ENCODE measurements around the gene LUC7L2.
"Not testable (repeated sequence)": the region's sequence is repeated elsewhere in the genome, so short reads cannot be mapped to it uniquely, and the experiment has no call there.

The LUC7L2 gene

DNA sequence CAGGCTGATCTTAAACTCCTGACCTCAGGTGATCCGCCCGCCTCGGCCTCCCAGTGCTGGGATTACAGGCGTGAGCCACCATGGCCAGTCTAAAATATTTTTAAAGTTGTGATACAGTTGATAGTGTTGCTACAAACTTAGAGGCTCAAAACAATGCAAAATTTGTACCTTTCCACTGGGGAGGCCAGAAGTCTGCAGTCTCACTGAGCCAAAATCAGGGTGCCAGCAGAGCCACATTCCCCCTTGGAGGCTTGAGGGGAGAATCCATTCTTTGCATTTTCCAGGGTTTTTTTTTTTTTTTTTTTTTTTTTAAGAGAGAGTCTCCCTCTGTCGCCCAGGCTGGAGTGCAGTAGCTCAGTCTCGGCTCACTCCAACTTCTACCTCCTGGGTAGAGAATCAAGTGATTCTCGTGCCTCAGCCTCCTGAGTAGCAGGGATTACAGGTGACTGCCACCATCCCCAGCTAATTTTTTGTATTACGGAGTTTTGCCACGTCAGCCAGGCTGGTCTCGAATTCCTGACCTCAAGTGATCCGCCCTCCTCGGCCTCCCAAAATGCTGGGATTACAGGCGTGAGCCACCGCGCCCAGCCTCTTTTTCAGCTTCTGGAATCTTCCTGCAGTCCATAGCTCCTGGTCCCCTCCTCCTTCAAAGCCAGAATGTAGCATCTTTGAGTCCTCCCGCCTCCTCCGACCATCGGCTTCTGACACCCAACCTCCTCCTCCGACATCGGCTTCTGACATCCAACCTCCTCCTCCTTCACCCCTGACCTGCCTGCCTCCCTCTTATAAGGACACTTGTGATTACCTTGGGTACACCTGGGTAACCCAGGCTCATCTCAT is 86.6 kb downstream of the LUC7L2 start:
- no peak for DNase-seq (ENCODE audit: low read depth in 2 of 2)

DNA sequence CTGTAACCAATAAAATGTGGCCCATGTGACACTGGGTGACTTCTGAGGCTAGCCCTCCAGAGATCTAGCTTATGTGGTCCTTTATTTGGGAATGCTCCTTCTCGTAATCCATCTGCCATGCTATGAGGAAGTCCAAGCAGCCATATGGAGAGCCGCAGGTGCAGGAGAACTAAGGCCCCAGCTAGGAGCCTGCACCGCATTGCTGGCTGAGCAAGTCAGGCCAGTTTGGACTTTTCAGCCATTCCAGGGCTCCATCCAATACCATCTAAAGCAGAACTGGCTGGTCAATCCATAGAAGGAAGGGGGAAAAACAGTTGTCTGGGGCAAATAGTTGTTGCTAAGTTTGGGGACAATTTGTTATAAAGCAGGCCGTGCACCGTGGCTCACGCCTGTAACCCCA is 91.2 kb downstream of the LUC7L2 start:
- DNase-seq (ENCODE audit: low read depth in 2 of 2), result no peak

DNA sequence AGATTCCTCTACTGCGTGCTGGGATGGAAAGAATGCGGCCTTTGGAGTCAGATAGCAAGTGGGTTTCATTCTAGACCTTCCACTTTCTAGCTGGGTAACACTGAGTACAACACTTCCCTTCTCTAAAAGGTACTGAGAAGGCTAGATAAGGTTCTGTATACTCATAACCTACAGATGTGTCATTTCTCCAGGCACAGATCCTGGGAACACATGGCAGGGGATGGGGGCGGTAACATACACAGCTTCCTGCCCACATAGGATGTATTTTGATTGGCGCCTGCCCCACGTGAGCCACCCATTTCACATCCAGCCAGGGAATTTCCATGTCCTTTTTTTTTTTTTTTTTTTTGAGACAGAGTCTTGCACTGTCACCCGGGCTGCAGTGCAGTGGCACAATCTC is 91.9 kb downstream of the LUC7L2 start:
- DNase-seq (ENCODE audit: low read depth in 2 of 2), result no peak

DNA sequence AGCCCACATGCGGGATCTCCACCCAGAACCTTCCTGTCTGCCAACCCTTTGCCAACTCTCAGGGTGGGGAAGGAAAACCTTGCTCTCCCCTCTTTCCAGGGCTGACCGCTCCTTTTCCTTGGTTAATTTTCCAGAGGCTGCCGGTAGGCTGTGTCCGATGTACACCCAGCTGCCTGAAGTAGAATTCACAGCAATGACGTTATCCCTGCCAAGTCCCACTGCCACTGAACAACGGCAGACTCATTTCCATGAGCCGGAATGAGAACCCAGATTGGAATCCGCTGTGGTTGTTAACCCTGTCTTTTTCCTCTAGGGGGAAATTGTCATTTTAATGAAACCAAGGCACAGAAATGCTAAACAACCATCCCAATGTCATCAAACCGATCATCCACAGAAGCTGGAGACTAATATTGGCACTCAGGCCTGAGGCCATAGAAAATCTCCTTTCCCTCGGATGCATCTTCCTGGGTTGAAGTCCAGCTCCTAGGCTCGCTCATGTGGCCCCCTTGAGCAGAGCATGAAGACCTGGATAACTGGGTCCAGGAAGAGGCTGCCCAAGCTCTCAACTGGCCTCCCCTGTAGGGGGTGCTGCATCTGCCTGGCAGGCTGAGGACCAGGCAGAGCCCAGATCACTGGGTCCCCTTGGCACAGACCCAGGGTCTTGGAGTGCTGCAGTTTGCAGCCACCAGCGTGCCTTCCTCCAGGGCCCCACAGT is 93.4 kb downstream of the LUC7L2 start:
- DNase-seq (ENCODE audit: low read depth in 2 of 2), result no peak

DNA sequence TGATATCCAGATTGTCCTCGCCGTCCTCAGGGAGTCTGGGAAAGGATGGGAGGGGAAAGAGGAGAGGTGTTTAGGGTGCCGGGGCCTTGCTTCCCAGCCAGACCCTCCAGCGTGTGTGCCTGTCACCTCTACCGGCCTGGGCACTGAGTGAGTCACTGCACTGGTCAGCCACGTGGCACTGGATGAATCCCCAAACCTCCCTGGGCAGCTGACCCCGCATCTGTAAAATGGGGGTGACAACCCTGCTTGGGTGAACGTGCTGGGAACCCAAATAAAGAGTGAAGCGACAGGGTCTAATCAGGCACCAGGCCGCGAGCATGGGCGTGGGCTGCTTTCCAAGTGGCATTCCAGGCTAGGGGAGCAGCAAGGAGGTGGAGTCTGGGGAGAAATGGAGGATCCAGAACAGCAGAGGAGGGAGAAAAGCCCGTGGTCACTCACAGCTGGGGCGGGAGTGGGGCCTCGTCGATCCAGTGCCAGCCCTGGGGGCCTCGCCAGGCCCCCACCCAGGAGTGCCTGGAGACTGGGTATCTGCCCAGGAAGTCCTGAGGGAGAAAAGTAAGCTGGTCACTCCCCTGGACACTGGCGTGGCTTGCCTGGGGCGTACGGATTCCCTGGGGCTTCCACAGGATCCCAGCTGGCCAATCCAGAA is 94.1 kb downstream of the LUC7L2 start:
- no peak for DNase-seq (ENCODE audit: low read depth in 2 of 2)

DNA sequence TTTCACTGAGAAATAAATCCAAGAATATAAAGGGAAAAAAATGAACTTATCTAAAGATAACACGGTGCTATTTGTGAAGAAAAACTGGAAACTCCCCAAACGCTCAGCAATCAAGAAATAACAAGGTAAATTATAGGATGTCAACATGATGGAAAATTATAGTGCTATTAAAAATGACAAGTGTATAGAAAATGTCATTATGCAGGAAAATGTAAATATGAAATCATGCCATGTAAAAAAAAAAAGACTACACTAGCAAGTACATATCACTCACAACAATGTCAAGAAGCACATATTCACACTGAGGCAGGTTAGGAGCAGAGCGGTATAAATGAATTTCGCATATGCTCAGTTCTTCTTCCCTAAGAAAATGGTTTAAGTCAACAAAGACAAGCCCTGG is 96.1 kb downstream of the LUC7L2 start:
- DNase-seq (ENCODE audit: low read depth in 2 of 2), result no peak

DNA sequence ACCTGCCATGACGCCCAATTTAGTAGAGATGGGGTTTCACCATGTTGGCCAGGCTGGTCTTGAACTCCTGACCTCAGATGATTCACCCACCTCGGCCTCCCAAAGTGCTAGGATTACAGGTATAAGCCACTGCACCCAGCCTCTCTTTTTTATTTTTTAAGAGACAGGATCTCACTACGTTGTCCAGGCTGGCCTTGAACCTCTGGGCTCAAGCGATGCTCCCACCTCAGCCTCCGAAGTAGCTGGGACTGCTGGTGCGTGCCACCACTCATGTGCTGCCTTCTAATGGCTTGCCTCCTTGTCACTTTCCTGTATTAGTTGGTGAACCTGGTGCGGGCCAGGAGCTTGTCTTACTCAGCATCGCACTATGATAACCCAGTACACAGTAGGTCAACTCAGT is 96.8 kb downstream of the LUC7L2 start:
- no peak for DNase-seq (ENCODE audit: low read depth in 2 of 2)

DNA sequence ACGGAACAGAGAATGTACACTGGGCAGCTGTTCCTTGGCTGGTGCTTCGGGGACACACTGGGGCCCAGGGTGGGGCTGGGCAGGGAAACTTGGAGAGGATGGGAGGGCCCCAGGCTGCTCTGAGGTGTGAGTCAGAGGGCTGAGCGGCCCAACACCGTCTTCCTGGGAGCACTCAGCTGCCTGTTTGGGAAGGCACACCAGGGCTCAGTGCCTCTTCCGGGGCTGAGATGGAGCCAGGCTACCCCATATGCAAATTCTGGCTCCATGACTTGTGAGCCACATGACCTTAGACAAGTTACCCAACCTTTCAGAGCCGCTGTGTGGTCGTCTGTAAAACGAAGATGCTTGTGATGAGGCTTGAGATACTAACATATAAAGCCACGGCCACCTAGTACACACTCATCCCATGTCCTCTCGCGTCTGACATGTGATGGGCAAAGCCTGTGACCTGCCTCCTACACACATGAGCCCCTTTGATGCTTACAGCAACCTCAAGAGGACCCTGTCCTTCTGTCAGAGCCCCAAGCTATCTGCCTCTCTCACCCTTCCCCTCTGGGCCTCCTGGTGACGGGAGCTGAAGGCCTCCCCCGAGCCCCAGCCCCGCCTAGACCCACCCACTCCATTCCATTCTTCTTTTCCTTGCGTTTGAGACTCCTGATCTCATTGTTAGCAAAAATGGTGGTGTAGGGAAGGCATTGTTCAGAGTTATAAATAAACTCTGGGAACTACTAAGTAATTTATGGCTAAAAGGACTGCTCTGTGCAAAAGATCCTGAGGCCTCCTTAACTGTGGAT is 97.7 kb downstream of the LUC7L2 start:
- no peak for DNase-seq (ENCODE audit: low read depth in 2 of 2)

DNA sequence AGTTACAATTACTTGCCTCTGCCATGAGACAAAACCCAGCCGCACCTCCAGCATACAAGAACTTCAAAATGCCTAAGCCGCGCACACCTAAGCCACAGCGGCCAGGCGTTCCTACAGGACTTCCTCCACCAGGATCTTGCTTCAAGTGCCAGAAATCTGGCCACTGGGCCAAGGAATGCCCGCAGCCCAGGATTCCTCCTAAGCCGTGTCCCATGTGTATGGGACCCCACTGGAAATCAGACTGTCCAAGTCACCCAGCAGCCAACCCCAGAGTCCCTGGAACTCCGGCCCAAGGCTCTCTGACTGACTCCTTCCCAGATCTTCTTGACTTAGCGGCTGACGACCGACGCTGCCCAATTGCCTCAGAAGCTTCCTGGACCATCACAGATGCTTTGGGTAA is 103.7 kb downstream of the LUC7L2 start:
- not testable (repeated sequence) for DNase-seq (ENCODE audit: low read depth in 2 of 2)

DNA sequence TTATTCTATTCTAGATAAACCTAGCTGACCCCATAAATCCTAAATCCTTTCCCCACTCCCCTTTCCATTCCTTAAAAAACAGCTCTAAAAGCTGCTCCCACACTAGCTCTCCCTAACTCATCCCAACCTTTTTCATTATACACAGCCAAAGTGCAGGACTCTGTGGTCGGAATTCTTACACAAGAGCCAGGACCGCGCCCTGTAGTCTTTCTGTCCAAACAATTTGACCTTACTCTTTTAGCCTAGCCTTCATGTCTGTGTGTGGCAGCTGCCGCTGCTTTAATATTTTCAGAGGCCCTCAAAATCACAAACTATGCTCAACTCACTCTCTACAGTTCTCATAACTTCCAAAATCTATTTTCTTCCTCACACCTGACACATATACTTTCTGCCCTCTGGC is 104.8 kb downstream of the LUC7L2 start:
- not testable (repeated sequence) for DNase-seq (ENCODE audit: low read depth in 2 of 2)

DNA sequence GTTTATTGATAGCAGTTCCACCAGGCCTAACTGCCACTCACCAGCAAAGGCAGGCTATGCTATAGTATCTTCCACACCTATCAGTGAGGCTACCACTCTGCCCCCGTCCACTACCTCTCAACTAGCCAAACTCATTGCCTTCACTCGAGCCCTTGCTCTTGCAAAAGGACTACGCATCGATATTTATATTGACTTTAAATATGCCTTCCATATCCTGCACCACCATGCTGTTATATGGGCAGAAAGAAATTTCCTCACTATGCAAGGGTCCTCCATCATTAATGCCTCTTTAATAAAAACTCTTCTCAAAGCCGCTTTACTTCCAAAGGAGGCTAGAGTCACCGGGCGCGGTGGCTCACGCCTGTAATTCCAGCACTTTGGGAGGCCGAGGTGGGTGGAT is 105.4 kb downstream of the LUC7L2 start:
- DNase-seq (ENCODE audit: low read depth in 2 of 2), result not testable (repeated sequence)

DNA sequence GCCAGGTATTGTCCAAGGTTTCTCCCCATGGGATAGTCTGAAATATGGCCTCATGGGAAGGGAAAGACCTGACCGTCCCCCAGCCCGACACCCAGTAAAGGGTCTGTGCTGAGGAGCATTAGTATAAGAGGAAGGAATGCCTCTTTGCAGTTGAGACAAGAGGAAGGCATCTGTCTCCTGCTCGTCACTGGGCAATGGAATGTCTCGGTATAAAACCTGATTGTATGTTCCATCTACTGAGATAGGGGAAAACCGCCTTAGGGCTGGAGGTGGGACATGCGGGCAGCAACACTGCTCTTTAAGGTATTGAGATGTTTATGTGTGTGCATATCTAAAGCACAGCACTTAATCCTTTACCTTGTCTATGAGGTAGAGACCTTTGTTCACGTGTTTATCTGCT is 108.0 kb downstream of the LUC7L2 start:
- not testable (repeated sequence) for DNase-seq (ENCODE audit: low read depth in 2 of 2)

DNA sequence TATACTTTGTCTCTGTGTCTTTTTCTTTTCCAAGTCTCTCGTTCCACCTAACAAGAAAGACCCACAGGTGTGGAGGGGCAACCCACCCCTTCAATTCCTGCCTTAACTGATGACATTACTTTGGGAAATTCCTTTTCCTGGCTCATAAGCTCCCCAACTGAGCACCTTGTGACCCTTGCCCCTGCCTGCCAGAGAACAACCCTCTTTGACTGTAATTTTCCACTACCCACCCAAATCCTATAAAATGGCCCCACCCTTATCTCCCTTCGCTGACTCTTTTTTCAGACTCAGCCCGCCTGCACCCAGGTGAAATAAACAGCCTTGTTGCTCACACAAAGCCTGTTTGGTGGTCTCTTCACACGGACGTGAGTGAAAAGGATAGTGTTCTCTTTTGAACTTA is 108.6 kb downstream of the LUC7L2 start:
- DNase-seq (ENCODE audit: low read depth in 2 of 2), result not testable (repeated sequence)

DNA sequence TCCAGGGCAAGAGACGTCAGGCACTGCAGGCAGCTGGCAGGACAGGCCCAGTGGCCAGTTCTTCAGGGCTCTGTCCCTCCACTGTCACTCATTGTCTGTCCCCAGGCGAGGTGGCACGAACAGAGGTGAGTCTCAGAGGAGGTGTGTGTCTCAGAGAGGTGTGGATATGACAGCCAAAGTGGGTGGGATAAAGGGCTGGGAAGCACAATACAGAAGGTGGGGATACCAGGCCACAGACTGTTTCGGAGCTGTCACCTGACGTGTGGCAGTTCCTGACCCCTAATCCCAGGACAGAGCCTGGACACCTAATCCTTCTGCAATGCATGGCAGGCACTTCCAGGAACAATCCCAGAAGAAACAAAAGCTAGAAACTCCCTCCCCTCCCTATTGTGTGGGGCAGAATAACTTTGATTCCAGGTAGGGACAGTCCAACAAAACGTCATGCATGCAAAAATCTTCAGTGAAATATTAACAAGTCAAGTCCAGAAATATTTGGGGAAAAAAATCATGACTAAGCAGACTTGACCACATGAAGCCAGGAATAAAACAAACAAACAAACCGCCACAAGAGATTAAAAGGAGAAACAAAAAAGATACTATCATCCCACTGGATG is 112.2 kb downstream of the LUC7L2 start:
- DNase-seq (ENCODE audit: low read depth in 2 of 2), result no peak

All from stimulated activated CD4-positive, alpha-beta T cell treated with anti-CD3 and anti-CD28 coated beads, Interleukin-1b, Interleukin-23, amount 100 ng/mL, for 1 hour (primary cell).